Esophagus (tissue), 2 donors: ENCODE results near the gene HHEX. TPM values are rescaled to one million over a fixed set of nuclear protein-coding genes. Genes with fewer than 3 reads are reported as not detected.
"Not testable (repeated sequence)": the region's sequence is repeated elsewhere in the genome, so short reads cannot be mapped to it uniquely, and the experiment has no call there.

Source experiments
- H3K27ac ChIP-seq, 2 donors: one replicate each; pipeline ENCODE4 v1.5.1; 2013; ENCODE audit warnings: low read depth in 2 of 2, mild to moderate bottlenecking in 2 of 2, inconsistent platforms in 1 of 2, low read length in 1 of 2, moderate library complexity in 1 of 2
- H3K27me3 ChIP-seq, 2 donors: one replicate each; pipeline ENCODE4 v1.6.1; 2013; ENCODE audit warnings: low read length in 2 of 2, control low read depth in 1 of 2, mild to moderate bottlenecking in 1 of 2; ENCODE audit not compliant: insufficient read depth in 2 of 2, control insufficient read depth in 1 of 2
- H3K36me3 ChIP-seq, 2 donors: one replicate each; pipeline ENCODE4 v1.6.1; 2013; ENCODE audit warnings: low read length in 1 of 2; ENCODE audit not compliant: control insufficient read depth in 2 of 2, insufficient read depth in 2 of 2
- H3K4me1 ChIP-seq, 2 donors: one replicate each; pipeline ENCODE4 v1.6.1; 2013; ENCODE audit warnings: low read length in 1 of 2; ENCODE audit not compliant: control insufficient read depth in 2 of 2, insufficient read depth in 2 of 2
- H3K4me3 ChIP-seq, 2 donors: one replicate each; pipeline ENCODE4 v1.5.1; 2013; ENCODE audit warnings: low read length in 2 of 2, mild to moderate bottlenecking in 2 of 2, low read depth in 1 of 2, moderate library complexity in 1 of 2
- H3K9me3 ChIP-seq, 2 donors: one replicate each; pipeline ENCODE4 v1.6.1; 2013; ENCODE audit warnings: mild to moderate bottlenecking in 2 of 2, low read depth in 1 of 2, low read length in 1 of 2, moderate library complexity in 1 of 2; ENCODE audit not compliant: control insufficient read depth in 2 of 2, insufficient read depth in 1 of 2
- WGBS, 2 donors: extraction: QIAGEN DNeasy Blood & Tissue Kit; methylation state at CpG; one replicate each; pipeline ENCODE4 v1.1.7; 2013; 5-methylcytosine and 5-hydroxymethylcytosine counted together
- polyA plus RNA-seq, 2 donors: library from polyadenylated mRNA; stranded (reverse); fragments of 200-250 nt; gene quantifications; one replicate each; pipeline ENCODE4 v1.2.3, GENCODE V29; 2013
- donor health status: healthy with polysubstance abuse.
- donor health status: Bipolar disorder and iron deficiency.

HHEX gene
- polyA plus RNA-seq, 2 donors: 2.1 to 3.4 TPM

GRCh38 chr10:92729886-92730285 lies 40.1 kb downstream of the HHEX start:
- H3K4me3 ChIP-seq: no peak overlapping the region
- H3K27ac ChIP-seq: no peak overlapping the region
- peaks cover 0 to 4% of the 10 kb centered on the region in 2 donors for H3K27me3 ChIP-seq
- 61 to 65% methylated on average over 2 of the region's 2 CpGs for WGBS, 2 donors
- no peaks in the 10 kb centered on the region for H3K4me1 ChIP-seq
- no peaks in the 10 kb centered on the region for H3K36me3 ChIP-seq
- no peaks in the 10 kb centered on the region for H3K9me3 ChIP-seq

- WGBS, 2 donors: 88% methylated on average over 2 of the region's 2 CpGs
- Histone ChIP-seq H3K27ac (no peak overlapping the region), H3K27me3 (peaks cover 0 to 4% of the 10 kb centered on the region in 2 donors), H3K9me3 (no peaks in the 10 kb centered on the region), H3K4me3 (no peak overlapping the region), H3K36me3 (no peaks in the 10 kb centered on the region), H3K4me1 (no peaks in the 10 kb centered on the region)
Observed at GRCh38 chr10:92732958-92733357, 43.2 kb downstream of the HHEX start.

GRCh38 chr10:92734301-92734700 lies 44.5 kb downstream of the HHEX start:
- H3K9me3 ChIP-seq: no peaks in the 10 kb centered on the region
- peaks cover 0 to 4% of the 10 kb centered on the region in 2 donors for H3K27me3 ChIP-seq
- no peaks in the 10 kb centered on the region for H3K36me3 ChIP-seq
- H3K4me3 ChIP-seq: no peak overlapping the region
- H3K4me1 ChIP-seq: no peaks in the 10 kb centered on the region
- H3K27ac ChIP-seq: no peak overlapping the region

GRCh38 chr10:92735938-92736337 lies 46.2 kb downstream of the HHEX start:
- Histone ChIP-seq H3K9me3 (no peaks in the 10 kb centered on the region), H3K4me3 (no peak overlapping the region), H3K27ac (no peak overlapping the region), H3K36me3 (no peaks in the 10 kb centered on the region), H3K27me3 (peaks cover 0 to 4% of the 10 kb centered on the region in 2 donors), H3K4me1 (no peaks in the 10 kb centered on the region)
- WGBS, 2 donors: 91 to 92% methylated on average over 3 of the region's 3 CpGs

GRCh38 chr10:92737484-92737883 lies 47.7 kb downstream of the HHEX start:
- no peak overlapping the region for H3K4me3 ChIP-seq
- H3K9me3 ChIP-seq: no peaks in the 10 kb centered on the region
- H3K4me1 ChIP-seq: no peaks in the 10 kb centered on the region
- H3K27me3 ChIP-seq: no peaks in the 10 kb centered on the region
- 85 to 86% methylated on average over 7 of the region's 7 CpGs for WGBS, 2 donors
- H3K27ac ChIP-seq: no peak overlapping the region
- no peaks in the 10 kb centered on the region for H3K36me3 ChIP-seq

GRCh38 chr10:92740762-92741161 lies 51.0 kb downstream of the HHEX start:
- no peaks in the 10 kb centered on the region for H3K36me3 ChIP-seq
- no peaks in the 10 kb centered on the region for H3K9me3 ChIP-seq
- no peaks in the 10 kb centered on the region for H3K27me3 ChIP-seq
- no peak overlapping the region for H3K4me3 ChIP-seq
- no peaks in the 10 kb centered on the region for H3K4me1 ChIP-seq
- H3K27ac ChIP-seq: no peak overlapping the region
- WGBS, 2 donors: 81 to 82% methylated on average over 3 of the region's 3 CpGs

GRCh38 chr10:92741741-92742140 lies 52.0 kb downstream of the HHEX start:
- H3K9me3 ChIP-seq, H3K27me3 ChIP-seq, H3K4me1 ChIP-seq, H3K36me3 ChIP-seq, H3K27ac ChIP-seq, H3K4me3 ChIP-seq: not testable (repeated sequence)
- WGBS, 2 donors: 87 to 89% methylated on average over 4 of the region's 4 CpGs

- Histone ChIP-seq H3K9me3 (no peaks in the 10 kb centered on the region), H3K4me3 (no peak overlapping the region), H3K36me3 (no peaks in the 10 kb centered on the region), H3K27me3 (no peaks in the 10 kb centered on the region), H3K27ac (no peak overlapping the region), H3K4me1 (no peaks in the 10 kb centered on the region)
- WGBS, 2 donors: 83 to 84% methylated on average over 9 of the region's 9 CpGs
Observed at GRCh38 chr10:92742331-92743228, 52.8 kb downstream of the HHEX start.
